ENCODE measurements around the gene PRX. TPM values are rescaled to one million over a fixed set of nuclear protein-coding genes. Genes with fewer than 3 reads are reported as not detected.
A peak's percentile ranks its signal among the peaks of the same experiment; 100 is the strongest.

Gene PRX
- total and polyA plus RNA-seq, 9 of the 15 experiments (the other 6 are each of a cell fraction or from before 2014, with no cell fraction given): 0.65 to 3.5 (median 1.7) TPM; not detected in 2

DNA sequence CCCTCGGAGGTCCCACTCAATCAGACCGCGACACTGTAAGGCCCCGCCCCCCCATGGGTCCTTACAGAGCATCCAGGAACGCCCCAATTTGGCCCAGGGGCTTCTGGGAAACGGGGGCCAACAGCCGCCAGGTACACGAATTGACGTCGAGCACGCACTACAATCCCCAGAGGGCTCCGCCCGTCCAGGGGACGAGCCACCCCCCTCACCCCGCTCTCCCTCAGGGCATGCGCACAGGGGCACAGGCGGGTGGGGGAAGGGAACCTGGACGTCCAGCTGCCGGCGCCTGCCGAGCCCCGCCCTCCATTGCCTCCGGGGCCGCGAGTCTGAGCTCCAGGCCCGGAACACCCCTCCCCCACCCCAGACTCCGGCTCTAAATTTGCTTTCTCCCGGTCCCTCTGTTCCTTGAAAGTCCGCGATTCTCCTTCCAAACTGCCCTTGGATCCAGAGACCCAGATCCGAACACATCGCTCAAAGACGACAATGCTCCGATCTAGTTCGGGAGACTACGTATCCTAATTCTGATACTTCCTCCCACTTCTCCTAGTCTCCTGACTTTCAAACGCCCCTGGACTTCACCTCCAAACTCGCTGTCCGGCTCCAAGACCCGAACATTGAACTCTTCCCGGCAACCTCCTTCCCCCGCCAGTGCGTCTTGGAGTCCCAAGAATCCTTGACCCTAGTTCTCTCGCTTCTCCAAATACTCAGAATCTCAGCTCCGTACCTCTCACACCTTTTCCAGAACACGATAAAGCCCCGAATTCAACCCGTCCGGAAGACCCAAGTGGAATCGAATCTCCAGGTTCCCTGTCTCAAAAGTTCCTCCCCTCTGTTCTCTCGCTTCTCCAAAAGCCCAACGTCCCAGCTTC, 30.2 kb upstream of the PRX start (continued):
- TF ChIP-seq ZNF518B (CRISPR knock-in tag; IDR thresholded peaks at IDR 0.05): no peak
- no peak for TF ChIP-seq ZNF24 (IDR thresholded peaks at IDR 0.05)
- TF ChIP-seq SRSF3 (IDR thresholded peaks at IDR 0.05; ENCODE audit: insufficient read depth, low read length): no peak
- TF ChIP-seq TCFL5 (CRISPR knock-in tag; conservative IDR thresholded peaks at IDR 0.05): no peak
- peak; percentile 76; the same call in 1 of the 2 replicates for TF ChIP-seq NFATC3 (IDR thresholded peaks at IDR 0.05)
- peak; percentile 76 for TF ChIP-seq PRPF4 (IDR thresholded peaks at IDR 0.05; ENCODE audit: insufficient read depth, low read depth, low read length, poor library complexity, severe bottlenecking)
- no peak for TF ChIP-seq BMI1 (IDR thresholded peaks at IDR 0.05; ENCODE audit: low read length)
- 0 out of 2 replicates have a peak, but pooled peaks have one; percentile 44 for TF ChIP-seq THRAP3 (IDR thresholded peaks at IDR 0.05; ENCODE audit: borderline replicate concordance)
- no peak for TF ChIP-seq MBD1 (CRISPR knock-in tag; IDR thresholded peaks at IDR 0.05)
- TF ChIP-seq XRCC3 (IDR thresholded peaks at IDR 0.05): no peak
- TF ChIP-seq HCFC1 (IDR thresholded peaks at IDR 0.05; ENCODE audit: low read depth, low read length): peak; percentile 96
- TF ChIP-seq, protein P1, sequence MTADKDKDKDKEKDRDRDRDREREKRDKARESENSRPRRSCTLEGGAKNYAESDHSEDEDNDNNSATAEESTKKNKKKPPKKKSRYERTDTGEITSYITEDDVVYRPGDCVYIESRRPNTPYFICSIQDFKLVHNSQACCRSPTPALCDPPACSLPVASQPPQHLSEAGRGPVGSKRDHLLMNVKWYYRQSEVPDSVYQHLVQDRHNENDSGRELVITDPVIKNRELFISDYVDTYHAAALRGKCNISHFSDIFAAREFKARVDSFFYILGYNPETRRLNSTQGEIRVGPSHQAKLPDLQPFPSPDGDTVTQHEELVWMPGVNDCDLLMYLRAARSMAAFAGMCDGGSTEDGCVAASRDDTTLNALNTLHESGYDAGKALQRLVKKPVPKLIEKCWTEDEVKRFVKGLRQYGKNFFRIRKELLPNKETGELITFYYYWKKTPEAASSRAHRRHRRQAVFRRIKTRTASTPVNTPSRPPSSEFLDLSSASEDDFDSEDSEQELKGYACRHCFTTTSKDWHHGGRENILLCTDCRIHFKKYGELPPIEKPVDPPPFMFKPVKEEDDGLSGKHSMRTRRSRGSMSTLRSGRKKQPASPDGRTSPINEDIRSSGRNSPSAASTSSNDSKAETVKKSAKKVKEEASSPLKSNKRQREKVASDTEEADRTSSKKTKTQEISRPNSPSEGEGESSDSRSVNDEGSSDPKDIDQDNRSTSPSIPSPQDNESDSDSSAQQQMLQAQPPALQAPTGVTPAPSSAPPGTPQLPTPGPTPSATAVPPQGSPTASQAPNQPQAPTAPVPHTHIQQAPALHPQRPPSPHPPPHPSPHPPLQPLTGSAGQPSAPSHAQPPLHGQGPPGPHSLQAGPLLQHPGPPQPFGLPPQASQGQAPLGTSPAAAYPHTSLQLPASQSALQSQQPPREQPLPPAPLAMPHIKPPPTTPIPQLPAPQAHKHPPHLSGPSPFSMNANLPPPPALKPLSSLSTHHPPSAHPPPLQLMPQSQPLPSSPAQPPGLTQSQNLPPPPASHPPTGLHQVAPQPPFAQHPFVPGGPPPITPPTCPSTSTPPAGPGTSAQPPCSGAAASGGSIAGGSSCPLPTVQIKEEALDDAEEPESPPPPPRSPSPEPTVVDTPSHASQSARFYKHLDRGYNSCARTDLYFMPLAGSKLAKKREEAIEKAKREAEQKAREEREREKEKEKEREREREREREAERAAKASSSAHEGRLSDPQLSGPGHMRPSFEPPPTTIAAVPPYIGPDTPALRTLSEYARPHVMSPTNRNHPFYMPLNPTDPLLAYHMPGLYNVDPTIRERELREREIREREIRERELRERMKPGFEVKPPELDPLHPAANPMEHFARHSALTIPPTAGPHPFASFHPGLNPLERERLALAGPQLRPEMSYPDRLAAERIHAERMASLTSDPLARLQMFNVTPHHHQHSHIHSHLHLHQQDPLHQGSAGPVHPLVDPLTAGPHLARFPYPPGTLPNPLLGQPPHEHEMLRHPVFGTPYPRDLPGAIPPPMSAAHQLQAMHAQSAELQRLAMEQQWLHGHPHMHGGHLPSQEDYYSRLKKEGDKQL (CRISPR knock-in tag; IDR thresholded peaks at IDR 0.05; ENCODE audit: borderline replicate concordance): no peak
- no peak for TF ChIP-seq ZNF217 (CRISPR knock-in tag; IDR thresholded peaks at IDR 0.05)
- no peak for TF ChIP-seq KAT7 (CRISPR knock-in tag; IDR thresholded peaks at IDR 0.05; ENCODE audit: borderline replicate concordance)
- no peak for TF ChIP-seq ILK (tag; IDR thresholded peaks at IDR 0.05; ENCODE audit: borderline replicate concordance, low read depth)
- TF ChIP-seq CCNT2 (IDR thresholded peaks at IDR 0.05; ENCODE audit: borderline replicate concordance, extremely low read depth, insufficient read length, low read depth, low read length): peak; percentile 97
- no peak for TF ChIP-seq CREBBP (IDR thresholded peaks at IDR 0.05; ENCODE audit: low read depth, low read length)
